ENCODE results near the gene SNAI3. TPM values are rescaled to one million over a fixed set of nuclear protein-coding genes. Genes with fewer than 3 reads are reported as not detected.

The SNAI3 gene
- total and polyA plus RNA-seq, 2 of the 8 experiments (the other 6 are each of a cell fraction or from before 2014, with no cell fraction given), result 8.5 to 13.3 TPM

- H2BK12ac ChIP-seq (ENCODE audit: low read depth, low read length), result no peak overlapping the region
- no peak overlapping the region for H2AK5ac ChIP-seq (ENCODE audit: low read depth, low read length)
- no peaks in the 10 kb centered on the region for H3K9me3 ChIP-seq (ENCODE audit: insufficient read depth in 2 of 2, low read depth in 1 of 2, low read length in 1 of 2)
- H4K20me1 ChIP-seq (replicated peaks in 1 of 2; ENCODE audit: control insufficient read depth in 1 of 2, insufficient read depth in 2 of 2, low read length in 2 of 2), result peaks cover 0 to 36% of the 10 kb centered on the region in 2 experiments
- DNase-seq (ENCODE audit: low read depth in 1 of 2, low spot score in 2 of 2) (no peak), FAIRE-seq (no peak)
- H2BK20ac ChIP-seq (ENCODE audit: low read length), result no peak overlapping the region
- TF ChIP-seq POU5F1 (IDR thresholded peaks at IDR 0.05; ENCODE audit: low read depth, low read length), result no peak
- no peak for TF ChIP-seq TCF12 (IDR thresholded peaks at IDR 0.05; ENCODE audit: low read depth, low read length)
- no peak for TF ChIP-seq KDM1A (IDR thresholded peaks at IDR 0.05; ENCODE audit: borderline replicate concordance, low read length)
- TF ChIP-seq KDM5A (IDR thresholded peaks at IDR 0.05; ENCODE audit: low read length), result no peak
- TF ChIP-seq E2F6 (IDR thresholded peaks at IDR 0.05), result no peak
- no peak for TF ChIP-seq KDM4A (IDR thresholded peaks at IDR 0.05; ENCODE audit: low read depth, low read length, severe bottlenecking)
- no peak overlapping the region for H3K9ac ChIP-seq (replicated peaks in 1 of 4; ENCODE audit: extremely low read depth in 1 of 4, low read depth in 3 of 4, low read length in 3 of 4)
- peaks cover 0 to under 1% of the 10 kb centered on the region in 2 experiments; a peak in 1 of 4 replicates for H3K79me2 ChIP-seq (ENCODE audit: control insufficient read depth in 1 of 2, insufficient read depth in 2 of 2, low read length in 2 of 2)
- no peaks in the 10 kb centered on the region for H3K27me3 ChIP-seq (replicated peaks in 1 of 4; ENCODE audit: control insufficient read depth in 3 of 4, extremely low read depth in 1 of 4, insufficient read depth in 3 of 4, low read length in 3 of 4)
- no peak overlapping the region for H3K4me3 ChIP-seq (ENCODE audit: extremely low read depth in 1 of 4, insufficient read depth in 2 of 4, low read depth in 3 of 4, low read length in 4 of 4)
- H3K27ac ChIP-seq (ENCODE audit: low read depth, low read length), result no peak overlapping the region
- no peak overlapping the region for H2AFZ ChIP-seq (ENCODE audit: low read length)
- no peak overlapping the region for H3K14ac ChIP-seq (ENCODE audit: insufficient read length)
- no peak overlapping the region for H2BK5ac ChIP-seq (ENCODE audit: low read depth, low read length)
- ChIA-PET POLR2A (ENCODE audit: partially characterized antibody) (interaction anchor here (0.6 to 2.0 kb wide), 2 partner anchors 9 to 1318 kb away, joined by 3 to 4 read pairs; partner anchors contain the start of gene MVD), CTCF (ENCODE audit: partially characterized antibody) (interaction anchor here (1.2 to 1.9 kb wide), 2 partner anchors 69 to 82 kb away, joined by 3 to 4 read pairs; no protein-coding TSS in a partner anchor)
- no peak overlapping the region for H4K91ac ChIP-seq (replicated peaks; ENCODE audit: insufficient read length, low read length)
- peaks cover 3 to 29% (median 4%) of the 10 kb centered on the region in 4 experiments; a peak in 7 of 8 replicates for H3K36me3 ChIP-seq (ENCODE audit: control insufficient read depth in 2 of 4, insufficient read depth in 4 of 4, low read length in 3 of 4)
- H4K8ac ChIP-seq (ENCODE audit: extremely low read depth, insufficient read depth, low read length), result peak overlapping the region; percentile 65; the same call in 1 of the 2 replicates
- peaks cover 0 to 11% (median 7%) of the 10 kb centered on the region in 4 experiments; a peak in 5 of 7 replicates for H3K4me1 ChIP-seq (replicated peaks in 1 of 4; ENCODE audit: control insufficient read depth in 3 of 4, insufficient read depth in 4 of 4, low read length in 3 of 4)
- no peak overlapping the region for H3K18ac ChIP-seq (ENCODE audit: extremely low read depth, low read length)
- peaks cover 10% of the 10 kb centered on the region; the same call in 1 of the 2 replicates for H3K23me2 ChIP-seq (ENCODE audit: low read depth, low read length)
- no peak overlapping the region for H4K5ac ChIP-seq (ENCODE audit: insufficient read length, low read depth, low read length)
- no peak overlapping the region for H3K23ac ChIP-seq (ENCODE audit: insufficient read length)
- H3K4me2 ChIP-seq (ENCODE audit: insufficient read depth in 1 of 2, low read depth in 2 of 2, low read length in 2 of 2), result no peak overlapping the region
- H2BK15ac ChIP-seq (ENCODE audit: low read length), result no peak overlapping the region
- peaks cover 6% of the 10 kb centered on the region for H3K79me1 ChIP-seq (ENCODE audit: low read depth, low read length)
- H3K4ac ChIP-seq (replicated peaks; ENCODE audit: insufficient read length, low read depth, low read length), result no peak overlapping the region
- no peak overlapping the region for H3K56ac ChIP-seq (replicated peaks; ENCODE audit: insufficient read length, low read depth, low read length)
- no peak overlapping the region for H2BK120ac ChIP-seq (replicated peaks; ENCODE audit: low read depth, low read length)
- 88% methylated on average over 29 of the region's 32 CpGs; no CpG with 5 or more reads in 1 of the 2 experiments for WGBS, 2 experiments (ENCODE audit: extremely low coverage in 1 of 2, insufficient coverage in 1 of 2, insufficient read length in 1 of 2, insufficient replicate concordance in 2 of 2, low coverage in 1 of 2, low lambda C conversion rate in 2 of 2, missing lambda C conversion rate in 1 of 2)
Observed at GRCh38 chr16:88653596-88654362, 32.5 kb downstream of the SNAI3 start.

Measured in H1 (cell line).